H1 (cell line): ENCODE measurements around the gene UNC79. TPM values are rescaled to one million over a fixed set of nuclear protein-coding genes. Genes with fewer than 3 reads are reported as not detected.

Source experiments
- CTCF ChIA-PET: fragments of 300-600 bp; sonication (Branson Sonifier 250); formaldehyde crosslinking; loops from one replicate; lab custom pipeline; 2021; ENCODE audit not compliant: partially characterized antibody; lab: Charles Lee
- POLR2A ChIA-PET: fragments of 300-600 bp; sonication (Branson Sonifier 250); formaldehyde crosslinking; loops from one replicate; lab custom pipeline; 2021; ENCODE audit warnings: inconsistent platforms; ENCODE audit not compliant: partially characterized antibody; lab: Charles Lee
- DNase-seq, 2 experiments: peaks; one replicate each; pipeline versions ENCODE4 v3.0.0 to v3.0.0-alpha.2; 2010 to 2022; ENCODE audit warnings: low spot score in 2 of 2, low read depth in 1 of 2, mixed read lengths in 1 of 2
- FAIRE-seq: peaks from 2 replicates; lab custom pipeline; 2011; peaks lifted over from hg19 to GRCh38; lab: Jason Lieb, UNC
- H2AFZ ChIP-seq: 2 replicates; pipeline ENCODE4 v1.8.1; 2012; ENCODE audit warnings: low read length, inconsistent platforms
- H2AK5ac ChIP-seq: 2 replicates; pipeline ENCODE4 v1.6.1; 2013; ENCODE audit warnings: low read depth, low read length
- H2BK120ac ChIP-seq: replicated peaks from 2 replicates; pipeline ENCODE3; 2013; ENCODE audit warnings: low read depth, low read length, inconsistent platforms
- H2BK12ac ChIP-seq: 2 replicates; pipeline ENCODE4 v1.6.1; 2013; ENCODE audit warnings: low read depth, low read length
- H2BK15ac ChIP-seq: 2 replicates; pipeline ENCODE4 v1.6.1; 2013; ENCODE audit warnings: low read length
- H2BK20ac ChIP-seq: 2 replicates; pipeline ENCODE4 v1.6.1; 2013; ENCODE audit warnings: low read length
- H2BK5ac ChIP-seq: 2 replicates; pipeline ENCODE4 v1.6.1; 2013; ENCODE audit warnings: low read depth, low read length
- H3K14ac ChIP-seq: 2 replicates; pipeline ENCODE4 v1.6.1; 2013; ENCODE audit warnings: inconsistent platforms; ENCODE audit not compliant: insufficient read length
- H3K18ac ChIP-seq: 2 replicates; pipeline ENCODE4 v1.6.1; 2013; ENCODE audit warnings: low read length; ENCODE audit errors: extremely low read depth
- H3K23ac ChIP-seq: 2 replicates; pipeline ENCODE4 v1.6.1; 2013; ENCODE audit warnings: inconsistent platforms; ENCODE audit not compliant: insufficient read length
- H3K23me2 ChIP-seq: 2 replicates; pipeline ENCODE4 v1.6.1; 2013; ENCODE audit warnings: low read depth, low read length
- H3K27ac ChIP-seq: 2 replicates; pipeline ENCODE4 v1.6.1; 2011; ENCODE audit warnings: low read depth, low read length, inconsistent platforms
- H3K27me3 ChIP-seq, 4 experiments: replicated peaks in 1 of 4; 1 replicate in 1 of 4; 2 replicates in 3 of 4; pipeline versions ENCODE4 v1.6.1 to v1.8.1; 2011 to 2013; ENCODE audit warnings: low read length in 3 of 4, mild to moderate bottlenecking in 3 of 4, inconsistent platforms in 2 of 4, mixed read lengths in 2 of 4, moderate library complexity in 1 of 4; ENCODE audit not compliant: control insufficient read depth in 3 of 4, insufficient read depth in 3 of 4; ENCODE audit errors: extremely low read depth in 1 of 4
- H3K36me3 ChIP-seq, 4 experiments: 2 replicates each; pipeline versions ENCODE4 v1.6.1 to v1.8.1; 2011 to 2013; ENCODE audit warnings: mild to moderate bottlenecking in 4 of 4, low read length in 3 of 4, moderate library complexity in 2 of 4, control low read depth in 1 of 4, inconsistent platforms in 1 of 4; ENCODE audit not compliant: insufficient read depth in 4 of 4, control insufficient read depth in 2 of 4
- H3K4ac ChIP-seq: replicated peaks from 2 replicates; pipeline ENCODE3; 2013; ENCODE audit warnings: low read length, low read depth, mixed read lengths, inconsistent platforms; ENCODE audit not compliant: insufficient read length
- H3K4me1 ChIP-seq, 4 experiments: replicated peaks in 1 of 4; 1 replicate in 1 of 4; 2 replicates in 3 of 4; pipeline versions ENCODE4 v1.6.1 to v1.8.1; 2011 to 2013; ENCODE audit warnings: low read length in 3 of 4, inconsistent platforms in 2 of 4, mixed read lengths in 1 of 4; ENCODE audit not compliant: insufficient read depth in 4 of 4, control insufficient read depth in 3 of 4
- H3K4me2 ChIP-seq, 2 experiments: 2 replicates each; pipeline versions ENCODE4 v1.6.1 to v1.8.1; 2011 to 2013; ENCODE audit warnings: low read depth in 2 of 2, low read length in 2 of 2, control low read depth in 1 of 2, inconsistent platforms in 1 of 2, mild to moderate bottlenecking in 1 of 2; ENCODE audit not compliant: insufficient read depth in 1 of 2
- H3K4me3 ChIP-seq, 4 experiments: fragments of 200-600, 300-600 bp in 1 of 4; sonication (generic), shearing (Covaris generic), sonication (Bioruptor Twin) in 1 of 4; 2 replicates each; pipeline versions ENCODE4 v1.5.1 to v1.8.1; 2011 to 2016; ENCODE audit warnings: low read length in 4 of 4, low read depth in 3 of 4, control low read depth in 2 of 4, inconsistent platforms in 2 of 4, mild to moderate bottlenecking in 2 of 4, mixed read lengths in 1 of 4, moderate library complexity in 1 of 4; ENCODE audit not compliant: insufficient read depth in 2 of 4; ENCODE audit errors: extremely low read depth in 1 of 4
- H3K56ac ChIP-seq: replicated peaks from 2 replicates; pipeline ENCODE3; 2013; ENCODE audit warnings: low read depth, mild to moderate bottlenecking, mixed read lengths, low read length, inconsistent platforms; ENCODE audit not compliant: insufficient read length
- H3K79me1 ChIP-seq: 2 replicates; pipeline ENCODE4 v1.6.1; 2013; ENCODE audit warnings: low read depth, low read length, control low read depth
- H3K79me2 ChIP-seq, 2 experiments: 2 replicates each; pipeline versions ENCODE4 v1.6.1 to v1.8.1; 2012 to 2013; ENCODE audit warnings: low read length in 2 of 2, mild to moderate bottlenecking in 2 of 2, inconsistent platforms in 1 of 2; ENCODE audit not compliant: insufficient read depth in 2 of 2, control insufficient read depth in 1 of 2
- H3K9ac ChIP-seq, 4 experiments: replicated peaks in 1 of 4; 1 replicate in 1 of 4; 2 replicates in 3 of 4; pipeline versions ENCODE4 v1.6.1 to v1.8.1; 2011 to 2013; ENCODE audit warnings: low read depth in 3 of 4, low read length in 3 of 4, control low read depth in 2 of 4, mild to moderate bottlenecking in 2 of 4, moderate library complexity in 2 of 4, inconsistent platforms in 1 of 4; ENCODE audit errors: extremely low read depth in 1 of 4
- H3K9me3 ChIP-seq, 2 experiments: 2 replicates each; pipeline versions ENCODE4 v1.6.1 to v1.8.1; 2012 to 2013; ENCODE audit warnings: mild to moderate bottlenecking in 2 of 2, moderate library complexity in 2 of 2, control low read depth in 1 of 2, inconsistent platforms in 1 of 2, low read depth in 1 of 2, low read length in 1 of 2, mixed read lengths in 1 of 2; ENCODE audit not compliant: insufficient read depth in 2 of 2
- H4K20me1 ChIP-seq, 2 experiments: replicated peaks in 1 of 2; 2 replicates each; pipeline versions ENCODE3 to v1.8.1; 2011 to 2013; ENCODE audit warnings: inconsistent platforms in 2 of 2, low read length in 2 of 2, mild to moderate bottlenecking in 1 of 2; ENCODE audit not compliant: insufficient read depth in 2 of 2, control insufficient read depth in 1 of 2
- H4K5ac ChIP-seq: 2 replicates; pipeline ENCODE4 v1.6.1; 2013; ENCODE audit warnings: low read length, low read depth, mixed read lengths, inconsistent platforms; ENCODE audit not compliant: insufficient read length
- H4K8ac ChIP-seq: 2 replicates; pipeline ENCODE4 v1.8.0; 2013; ENCODE audit warnings: mild to moderate bottlenecking, moderate library complexity, low read length, inconsistent platforms; ENCODE audit not compliant: insufficient read depth; ENCODE audit errors: extremely low read depth
- H4K91ac ChIP-seq: replicated peaks from 2 replicates; pipeline ENCODE3; 2013; ENCODE audit warnings: low read length, mixed read lengths, inconsistent platforms; ENCODE audit not compliant: insufficient read length
- ATF3 ChIP-seq: IDR thresholded peaks from 2 replicates; pipeline ENCODE4 v1.6.1; 2011; ENCODE audit warnings: low read depth, mild to moderate bottlenecking, low read length; ENCODE audit not compliant: insufficient read depth
- CREB1 ChIP-seq: IDR thresholded peaks from 2 replicates; pipeline ENCODE4 v1.6.1; 2012; ENCODE audit warnings: inconsistent platforms
- CTCF ChIP-seq, 3 experiments: IDR thresholded peaks; 1 replicate in 2 of 3; 2 replicates in 1 of 3; pipeline versions ENCODE4 v1.5.1 to v1.6.1; 2011; ENCODE audit warnings: low read length in 3 of 3, mild to moderate bottlenecking in 3 of 3, inconsistent platforms in 2 of 3, low read depth in 1 of 3, moderate library complexity in 1 of 3; ENCODE audit not compliant: insufficient read depth in 1 of 3; ENCODE audit errors: control extremely low read depth in 1 of 3
- RAD21 ChIP-seq, 2 experiments: IDR thresholded peaks in 1 of 2; conservative IDR thresholded peaks in 1 of 2; 2 replicates each; pipeline ENCODE4 v1.6.1; 2011; ENCODE audit warnings: low read depth in 2 of 2, low read length in 2 of 2, improper control_type of control experiment in 1 of 2, inconsistent platforms in 1 of 2, mild to moderate bottlenecking in 1 of 2, moderate library complexity in 1 of 2
- SRF ChIP-seq: IDR thresholded peaks from 2 replicates; pipeline ENCODE4 v1.6.1; 2011; ENCODE audit warnings: mild to moderate bottlenecking, low read depth, low read length, moderate library complexity
- WGBS, 2 experiments: shearing (Covaris generic) in 1 of 2; methylation state at CpG; one replicate each; pipeline versions ENCODE4 v1.1.6 to v1.1.7; 2013 to 2015; ENCODE audit warnings: low lambda C conversion rate in 2 of 2, mixed read lengths in 2 of 2, inconsistent platforms in 1 of 2, low coverage in 1 of 2, missing lambda C conversion rate in 1 of 2; ENCODE audit not compliant: insufficient replicate concordance in 2 of 2, insufficient coverage in 1 of 2, insufficient read length in 1 of 2; ENCODE audit errors: extremely low coverage in 1 of 2, missing lambda C conversion rate in 1 of 2; 5-methylcytosine and 5-hydroxymethylcytosine counted together
- polyA plus RNA-seq, 7 experiments: library from polyadenylated mRNA; depleted of rRNA in 3 of 7; stranded (reverse) in 5 of 7; unstranded in 2 of 7; fragments of >200 nt in 5 of 7; fragments of 200-250 nt in 2 of 7; gene quantifications; 1 replicate in 5 of 7; 2 replicates in 1 of 7; 4 replicates in 1 of 7; pipeline versions ENCODE4 v1.2.1 to v1.2.3, GENCODE V29; 2011 to 2013; ENCODE audit warnings: missing spikeins in 2 of 7, mixed read lengths in 2 of 7
- total RNA-seq: library from RNA; stranded (reverse); fragmentation: NEBNext Ultra II Directional; extraction: Animal tissue kit (Norgen Biotek cat#: 25700); gene quantifications from 2 replicates; pipeline ENCODE4 v1.2.1, GENCODE V29; 2021

The UNC79 gene
- total and polyA plus RNA-seq, 2 of the 8 experiments (the other 6 are each of a cell fraction or from before 2014, with no cell fraction given) = 1.8 to 2.3 TPM

GRCh38 chr14:93736378-93737014 is 305.8 kb downstream of the UNC79 start:
- H4K20me1 ChIP-seq = no peaks in the 10 kb centered on the region
- no peak overlapping the region for H3K4me2 ChIP-seq
- no peaks in the 10 kb centered on the region for H3K9me3 ChIP-seq
- H4K5ac ChIP-seq = no peak overlapping the region
- no peak overlapping the region for H4K91ac ChIP-seq
- H3K14ac ChIP-seq = no peak overlapping the region
- no peak overlapping the region for H3K4ac ChIP-seq
- H2AFZ ChIP-seq = no peak overlapping the region
- H2AK5ac ChIP-seq = no peak overlapping the region
- no peaks in the 10 kb centered on the region for H3K27me3 ChIP-seq
- WGBS, 2 experiments = 86% methylated on average over 10 of the region's 10 CpGs; no CpG with 5 or more reads in 1 of the 2 experiments
- H2BK5ac ChIP-seq = no peak overlapping the region
- H3K27ac ChIP-seq = no peak overlapping the region
- no peak overlapping the region for H2BK20ac ChIP-seq
- peaks cover 0 to 6% (median under 1%) of the 10 kb centered on the region in 4 experiments; a peak in 1 of 7 replicates for H3K4me1 ChIP-seq
- no peak overlapping the region for H2BK15ac ChIP-seq
- no peak overlapping the region for H3K56ac ChIP-seq
- CTCF ChIA-PET = interaction anchor here (0.6 to 2.5 kb wide), 11 partner anchors 13 to 154 kb away, joined by 3 to 6 read pairs (median 3); no protein-coding TSS in a partner anchor
- no peak overlapping the region for H2BK12ac ChIP-seq
- TF ChIP-seq CTCF (IDR thresholded peaks at IDR 0.05; ENCODE audit: control extremely low read depth in 1 of 3, insufficient read depth in 1 of 3, low read depth in 1 of 3, low read length in 3 of 3) (peak; percentile 58 to 71 (median 63)), CREB1 (no peak), SRF (no peak), RAD21 (IDR thresholded peaks at IDR 0.05 in 1 of 2, conservative IDR thresholded peaks at IDR 0.05 in 1 of 2; ENCODE audit: low read depth in 2 of 2, low read length in 2 of 2) (peak; percentile 46 to 61), ATF3 (no peak)
- no peak overlapping the region for H2BK120ac ChIP-seq
- H3K18ac ChIP-seq = no peak overlapping the region
- H3K23me2 ChIP-seq = no peaks in the 10 kb centered on the region
- H4K8ac ChIP-seq = no peak overlapping the region
- H3K23ac ChIP-seq = no peak overlapping the region
- DNase-seq (peak in 1 of 2 experiments; percentile 67), FAIRE-seq (no peak)
- no peaks in the 10 kb centered on the region for H3K36me3 ChIP-seq
- H3K79me1 ChIP-seq = no peaks in the 10 kb centered on the region
- POLR2A ChIA-PET = no interaction called here
- no peak overlapping the region for H3K4me3 ChIP-seq
- no peaks in the 10 kb centered on the region for H3K79me2 ChIP-seq
- H3K9ac ChIP-seq = no peak overlapping the region
